Epithelial cell of proximal tubule (primary cell): ENCODE measurements around the gene GAS6. TPM values are rescaled to one million over a fixed set of nuclear protein-coding genes. Genes with fewer than 3 reads are reported as not detected.

Source experiments
- DNase-seq: peaks from one replicate; pipeline ENCODE4 v3.0.0-alpha.2; 2011; ENCODE audit warnings: low read depth
- H3K4me3 ChIP-seq: 2 replicates; pipeline ENCODE4 v1.5.1; 2011; ENCODE audit warnings: low read depth, mild to moderate bottlenecking, low read length
- CTCF ChIP-seq: conservative IDR thresholded peaks from 2 replicates; pipeline ENCODE4 v1.5.1; 2012; ENCODE audit warnings: low read depth, mild to moderate bottlenecking, low read length
- total RNA-seq: library from RNA; depleted of rRNA; stranded (reverse); fragments of >200 nt; gene quantifications from 2 replicates; pipeline ENCODE4 v1.2.3, GENCODE V29; 2015

GAS6 gene
- total RNA-seq, 1 donor from 2014 or later = 127 TPM

GRCh38 chr13:113865427-113865826 is 1.6 kb upstream of the GAS6 start:
- no peak for TF ChIP-seq CTCF
- no peak for DNase-seq
- no peak overlapping the region for H3K4me3 ChIP-seq

GRCh38 chr13:113864273-113864890 is 506 bp upstream of the GAS6 start:
- H3K4me3 ChIP-seq = peak overlapping the region; percentile 76
- DNase-seq = no peak
- no peak for TF ChIP-seq CTCF

- peak overlapping the region; percentile 76 for H3K4me3 ChIP-seq
- no peak for DNase-seq
- TF ChIP-seq CTCF = no peak
Measured at GRCh38 chr13:113862931-113863523, 849 bp downstream of the GAS6 start.

- no peak for DNase-seq
- peak overlapping the region; percentile 76 for H3K4me3 ChIP-seq
- no peak for TF ChIP-seq CTCF
Measured at GRCh38 chr13:113862191-113862930, 1.5 kb downstream of the GAS6 start.

GRCh38 chr13:113861433-113862030 is 2.3 kb downstream of the GAS6 start:
- DNase-seq = no peak
- H3K4me3 ChIP-seq = no peak overlapping the region
- no peak for TF ChIP-seq CTCF

GRCh38 chr13:113860665-113861432 is 3.0 kb downstream of the GAS6 start:
- TF ChIP-seq CTCF = no peak
- no peak overlapping the region for H3K4me3 ChIP-seq
- no peak for DNase-seq
